Skeletal muscle satellite cell (primary cell): ENCODE data around the gene ISL1. TPM values are rescaled to one million over a fixed set of nuclear protein-coding genes. Genes with fewer than 3 reads are reported as not detected.
A peak's percentile ranks its signal among the peaks of the same experiment; 100 is the strongest.

Experiments used
- H3K27me3 ChIP-seq: 2 replicates; pipeline ENCODE4 v1.7.0; 2013; ENCODE audit warnings: low read length; ENCODE audit not compliant: control insufficient read depth, insufficient read depth
- H3K36me3 ChIP-seq: 2 replicates; pipeline ENCODE4 v1.7.0; 2013; ENCODE audit warnings: mild to moderate bottlenecking, control low read depth, low read length; ENCODE audit not compliant: insufficient read depth
- H3K4me1 ChIP-seq: 2 replicates; pipeline ENCODE4 v1.7.0; 2013; ENCODE audit warnings: low read length; ENCODE audit not compliant: control insufficient read depth, insufficient read depth
- H3K4me2 ChIP-seq: 2 replicates; pipeline ENCODE4 v1.7.0; 2013; ENCODE audit warnings: mild to moderate bottlenecking, low read length
- H3K4me3 ChIP-seq: 2 replicates; pipeline ENCODE4 v1.7.0; 2013; ENCODE audit warnings: low read length
- H3K9ac ChIP-seq: 2 replicates; pipeline ENCODE4 v1.7.0; 2013; ENCODE audit warnings: mild to moderate bottlenecking, low read depth, low read length, moderate library complexity
- H3K9me3 ChIP-seq: replicated peaks from 2 replicates; pipeline ENCODE4 v1.7.0; 2013; ENCODE audit warnings: mild to moderate bottlenecking, control low read depth, low read length
- total RNA-seq: library from RNA; depleted of rRNA; stranded (reverse); fragments of >200 nt; gene quantifications from 2 replicates; pipeline ENCODE4 v1.2.3, GENCODE V29; 2012; rRNA removed

ISL1 gene
- not detected in 2 replicates for total RNA-seq

DNA sequence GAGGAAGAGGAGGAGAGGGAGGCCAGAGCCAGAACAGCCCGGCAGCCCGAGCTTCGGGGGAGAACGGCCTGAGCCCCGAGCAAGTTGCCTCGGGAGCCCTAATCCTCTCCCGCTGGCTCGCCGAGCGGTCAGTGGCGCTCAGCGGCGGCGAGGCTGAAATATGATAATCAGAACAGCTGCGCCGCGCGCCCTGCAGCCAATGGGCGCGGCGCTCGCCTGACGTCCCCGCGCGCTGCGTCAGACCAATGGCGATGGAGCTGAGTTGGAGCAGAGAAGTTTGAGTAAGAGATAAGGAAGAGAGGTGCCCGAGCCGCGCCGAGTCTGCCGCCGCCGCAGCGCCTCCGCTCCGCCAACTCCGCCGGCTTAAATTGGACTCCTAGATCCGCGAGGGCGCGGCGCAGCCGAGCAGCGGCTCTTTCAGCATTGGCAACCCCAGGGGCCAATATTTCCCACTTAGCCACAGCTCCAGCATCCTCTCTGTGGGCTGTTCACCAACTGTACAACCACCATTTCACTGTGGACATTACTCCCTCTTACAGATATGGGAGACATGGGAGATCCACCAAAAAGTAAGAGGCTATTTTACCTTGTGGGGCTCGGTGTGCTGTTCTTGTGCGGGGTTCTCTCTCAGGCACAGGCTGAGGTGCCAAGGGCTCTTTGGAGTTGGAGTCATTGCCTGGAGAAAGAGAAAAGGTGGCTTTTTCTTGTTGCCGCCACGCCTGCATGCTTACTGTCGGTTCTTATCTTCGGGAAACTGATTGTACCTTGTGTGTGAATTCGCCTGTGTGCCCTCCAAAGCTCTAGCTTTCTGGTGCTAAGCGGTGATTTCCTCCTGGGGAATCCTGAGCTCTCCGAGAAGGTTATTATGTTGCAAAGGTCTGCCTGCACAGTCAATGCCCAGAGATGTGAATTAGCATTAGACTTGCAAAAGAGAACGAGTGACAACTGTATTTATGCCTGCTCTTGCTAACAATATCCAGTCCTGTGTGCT lies at the start of gene ISL1:
Gene ISL1, plus strand, starts transcription at position 318 of the 991 bp plus-strand sequence. Its CDS starts 224 bp downstream, at position 542.
- Histone ChIP-seq H3K36me3 (no peaks in the 10 kb centered on the region), H3K4me3 (peak within 1 kb of the TSS; percentile 59), H3K9ac (no peak within 1 kb of the TSS), H3K4me1 (no peaks in the 10 kb centered on the region), H3K4me2 (peak within 1 kb of the TSS; percentile 77), H3K9me3 (no peaks in the 10 kb centered on the region), H3K27me3 (peaks cover 88% of the 10 kb centered on the region)

DNA sequence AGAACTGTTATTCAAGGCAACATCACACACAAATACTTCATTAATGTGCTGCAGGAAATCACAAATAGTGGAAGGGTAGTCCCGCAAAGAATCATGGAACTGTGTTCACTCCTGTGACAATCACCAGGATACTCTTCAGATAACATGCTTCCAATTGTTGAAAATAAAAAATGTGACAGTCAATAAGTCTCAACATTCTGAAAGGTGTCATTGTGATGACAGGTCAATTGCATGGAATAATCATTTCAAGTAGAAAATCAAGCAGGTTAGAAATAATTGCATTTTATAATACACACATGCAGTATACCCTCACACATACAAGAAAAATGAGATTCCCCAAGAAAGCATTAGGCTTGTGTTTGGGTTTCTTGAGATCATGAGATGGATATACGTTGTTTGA lies 46.4 kb upstream of the ISL1 start:
- H3K9ac ChIP-seq: no peak overlapping the region
- no peak overlapping the region for H3K4me3 ChIP-seq
- peaks cover 4% of the 10 kb centered on the region for H3K9me3 ChIP-seq
- H3K4me2 ChIP-seq: no peak overlapping the region
- H3K4me1 ChIP-seq: no peaks in the 10 kb centered on the region
- H3K36me3 ChIP-seq: no peaks in the 10 kb centered on the region
- H3K27me3 ChIP-seq: no peaks in the 10 kb centered on the region

DNA sequence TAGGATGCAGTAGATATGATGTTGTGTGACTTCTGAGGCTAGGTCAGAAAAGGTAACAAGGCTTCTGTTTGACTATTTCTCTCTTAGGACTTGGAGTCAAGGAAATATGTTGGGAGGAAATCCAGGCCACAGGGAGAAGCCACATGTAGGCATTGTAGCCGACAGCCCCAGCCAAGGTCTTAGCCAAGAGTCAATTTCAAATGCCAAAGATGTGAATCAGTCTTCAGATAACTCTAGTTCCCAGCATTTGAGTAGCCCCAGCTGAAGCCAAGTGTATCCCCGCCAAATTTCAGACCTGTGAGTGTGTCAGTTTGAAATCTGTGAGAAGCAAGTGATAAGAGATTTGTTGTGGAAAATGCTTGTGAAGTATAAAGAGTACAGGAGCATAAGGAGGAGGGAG lies 38.1 kb upstream of the ISL1 start:
- H3K9me3 ChIP-seq: no peaks in the 10 kb centered on the region
- no peak overlapping the region for H3K9ac ChIP-seq
- no peaks in the 10 kb centered on the region for H3K27me3 ChIP-seq
- no peak overlapping the region for H3K4me2 ChIP-seq
- no peak overlapping the region for H3K4me3 ChIP-seq
- no peaks in the 10 kb centered on the region for H3K36me3 ChIP-seq
- no peaks in the 10 kb centered on the region for H3K4me1 ChIP-seq

DNA sequence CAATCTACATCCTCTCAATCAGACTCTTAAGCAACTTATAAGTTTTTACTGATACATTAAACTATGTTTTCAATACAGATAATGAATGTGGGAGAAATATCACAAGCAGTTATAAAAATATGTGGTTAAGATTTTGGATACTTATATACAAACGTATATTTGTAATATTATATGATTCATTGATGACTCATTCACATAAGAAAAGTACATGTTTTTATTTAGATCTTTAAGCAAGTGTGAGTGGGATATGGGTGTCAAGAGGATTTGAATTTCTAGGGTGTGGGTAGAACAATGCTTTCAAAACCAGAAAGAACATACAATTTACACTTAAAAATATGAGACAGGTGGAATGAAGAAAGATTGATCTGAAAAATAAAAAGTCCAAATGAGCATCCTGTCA lies 36.1 kb upstream of the ISL1 start:
- H3K4me3 ChIP-seq: no peak overlapping the region
- H3K9me3 ChIP-seq: no peaks in the 10 kb centered on the region
- no peaks in the 10 kb centered on the region for H3K36me3 ChIP-seq
- H3K9ac ChIP-seq: no peak overlapping the region
- no peak overlapping the region for H3K4me2 ChIP-seq
- no peaks in the 10 kb centered on the region for H3K4me1 ChIP-seq
- H3K27me3 ChIP-seq: no peaks in the 10 kb centered on the region

DNA sequence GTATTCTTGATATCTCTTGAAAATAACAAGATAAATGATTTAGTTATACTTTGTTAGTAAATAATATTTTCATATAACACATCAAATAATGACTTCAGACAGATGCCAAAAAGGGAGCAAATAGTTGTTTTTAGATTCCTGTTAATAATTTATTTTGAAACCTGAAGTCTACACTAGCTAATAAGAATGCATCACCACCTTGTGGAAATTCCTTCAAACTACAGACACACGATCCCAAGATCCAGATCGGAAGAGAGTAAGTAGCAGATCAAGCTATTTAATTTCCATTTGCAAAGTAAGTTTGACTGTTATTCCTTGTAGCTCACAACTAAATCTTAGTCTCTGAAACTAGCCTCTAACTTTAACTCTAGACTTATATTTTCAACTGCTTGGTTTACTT lies 35.5 kb upstream of the ISL1 start:
- Histone ChIP-seq H3K27me3 (no peaks in the 10 kb centered on the region), H3K9ac (no peak overlapping the region), H3K4me3 (no peak overlapping the region), H3K9me3 (no peaks in the 10 kb centered on the region), H3K4me1 (no peaks in the 10 kb centered on the region), H3K36me3 (no peaks in the 10 kb centered on the region), H3K4me2 (no peak overlapping the region)

DNA sequence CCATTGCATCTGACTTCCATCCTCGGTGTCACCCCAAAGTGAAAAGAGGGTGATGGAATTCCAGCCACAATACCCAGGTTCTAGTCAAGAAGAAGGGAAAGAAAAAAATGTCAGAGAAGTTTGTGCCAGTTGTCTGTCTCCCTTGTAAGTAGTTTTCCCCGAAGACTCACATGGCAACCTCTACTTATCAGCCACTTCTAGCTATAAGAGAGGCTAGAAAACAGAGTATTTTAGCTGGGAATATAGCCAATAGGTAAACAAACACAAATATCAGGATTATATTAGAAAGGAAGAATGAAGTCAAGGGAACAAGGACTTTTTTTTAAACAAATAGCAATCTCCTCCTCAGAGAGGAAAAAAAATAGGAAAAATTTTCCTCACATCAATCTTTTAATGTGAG lies 12.2 kb upstream of the ISL1 start:
- H3K4me2 ChIP-seq: no peak overlapping the region
- no peak overlapping the region for H3K4me3 ChIP-seq
- no peaks in the 10 kb centered on the region for H3K27me3 ChIP-seq
- no peaks in the 10 kb centered on the region for H3K4me1 ChIP-seq
- no peak overlapping the region for H3K9ac ChIP-seq
- no peaks in the 10 kb centered on the region for H3K9me3 ChIP-seq
- no peaks in the 10 kb centered on the region for H3K36me3 ChIP-seq

DNA sequence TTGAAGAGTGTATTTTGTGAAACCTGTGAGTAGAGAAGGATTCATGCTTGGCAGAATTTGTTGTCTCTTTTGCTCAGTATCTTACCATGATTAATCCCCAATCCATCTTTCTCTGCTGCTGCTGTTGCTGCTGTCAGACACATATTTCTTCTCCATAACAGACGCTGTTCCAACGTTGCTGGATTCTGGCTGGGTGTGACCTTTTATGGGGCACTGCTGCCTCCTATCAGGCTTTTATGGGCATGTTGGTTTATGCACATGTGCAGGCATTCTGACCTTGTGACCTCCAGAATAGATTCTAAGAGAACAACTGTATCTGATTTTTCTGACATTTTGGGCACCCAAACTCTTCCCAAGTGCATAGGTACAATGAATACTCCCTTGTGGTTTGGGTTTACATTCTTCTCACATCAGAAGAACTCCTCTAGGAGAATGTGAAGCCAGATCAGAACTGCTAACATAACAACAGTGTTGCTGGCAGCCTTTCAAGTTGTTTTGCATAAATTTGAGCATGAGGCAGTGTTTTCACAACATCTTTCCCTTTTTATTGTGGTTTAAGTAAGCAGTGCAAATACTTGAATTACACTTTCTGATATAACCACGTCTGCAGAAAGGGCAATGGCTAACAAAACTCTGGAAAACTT lies 9.2 kb upstream of the ISL1 start:
- no peaks in the 10 kb centered on the region for H3K9me3 ChIP-seq
- peaks cover 26% of the 10 kb centered on the region for H3K27me3 ChIP-seq
- no peaks in the 10 kb centered on the region for H3K4me1 ChIP-seq
- no peaks in the 10 kb centered on the region for H3K36me3 ChIP-seq
- H3K4me2 ChIP-seq: no peak overlapping the region
- H3K9ac ChIP-seq: no peak overlapping the region
- H3K4me3 ChIP-seq: no peak overlapping the region

DNA sequence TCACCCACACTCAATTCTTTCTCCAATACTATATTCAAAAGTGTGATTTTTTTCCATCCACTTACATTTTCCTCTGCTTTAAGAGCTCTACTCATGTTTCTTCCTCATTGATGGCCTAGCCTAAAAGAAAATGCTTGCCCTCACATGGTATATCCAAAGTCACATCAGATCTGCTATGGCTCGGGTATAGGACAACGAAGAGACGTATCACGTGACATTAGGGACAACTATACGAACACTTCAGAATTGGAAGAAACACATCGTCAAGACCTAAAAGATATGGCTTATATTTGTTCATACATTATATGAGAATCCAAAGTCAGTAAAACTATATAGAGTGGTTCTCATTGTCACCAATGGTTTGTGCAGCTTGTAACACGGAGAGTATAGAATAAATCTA lies 8.2 kb upstream of the ISL1 start:
- Histone ChIP-seq H3K9ac (no peak overlapping the region), H3K4me1 (no peaks in the 10 kb centered on the region), H3K4me2 (no peak overlapping the region), H3K27me3 (peaks cover 37% of the 10 kb centered on the region), H3K9me3 (no peaks in the 10 kb centered on the region), H3K36me3 (no peaks in the 10 kb centered on the region), H3K4me3 (no peak overlapping the region)

DNA sequence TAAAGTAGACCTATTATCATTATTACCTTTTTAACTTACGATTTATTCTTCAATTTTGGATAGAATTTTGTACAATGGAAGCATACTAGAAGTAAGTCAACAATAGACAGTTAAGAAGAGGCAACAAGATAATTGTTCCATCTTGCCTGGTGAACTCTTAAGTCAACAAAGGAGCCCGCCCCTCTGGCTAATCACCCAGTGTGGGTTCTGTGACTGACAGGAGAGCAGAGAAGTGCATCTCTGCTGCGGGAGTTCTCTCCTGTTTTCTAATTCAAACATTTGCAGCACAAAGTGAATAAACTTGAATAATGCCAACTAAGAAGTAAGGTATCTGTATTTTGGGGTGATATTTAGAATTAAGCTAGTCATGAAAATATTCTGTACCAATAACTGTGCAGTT lies 6.7 kb upstream of the ISL1 start:
- Histone ChIP-seq H3K4me2 (no peak overlapping the region), H3K9ac (no peak overlapping the region), H3K4me1 (no peaks in the 10 kb centered on the region), H3K27me3 (peaks cover 42% of the 10 kb centered on the region), H3K4me3 (no peak overlapping the region), H3K9me3 (no peaks in the 10 kb centered on the region), H3K36me3 (no peaks in the 10 kb centered on the region)

DNA sequence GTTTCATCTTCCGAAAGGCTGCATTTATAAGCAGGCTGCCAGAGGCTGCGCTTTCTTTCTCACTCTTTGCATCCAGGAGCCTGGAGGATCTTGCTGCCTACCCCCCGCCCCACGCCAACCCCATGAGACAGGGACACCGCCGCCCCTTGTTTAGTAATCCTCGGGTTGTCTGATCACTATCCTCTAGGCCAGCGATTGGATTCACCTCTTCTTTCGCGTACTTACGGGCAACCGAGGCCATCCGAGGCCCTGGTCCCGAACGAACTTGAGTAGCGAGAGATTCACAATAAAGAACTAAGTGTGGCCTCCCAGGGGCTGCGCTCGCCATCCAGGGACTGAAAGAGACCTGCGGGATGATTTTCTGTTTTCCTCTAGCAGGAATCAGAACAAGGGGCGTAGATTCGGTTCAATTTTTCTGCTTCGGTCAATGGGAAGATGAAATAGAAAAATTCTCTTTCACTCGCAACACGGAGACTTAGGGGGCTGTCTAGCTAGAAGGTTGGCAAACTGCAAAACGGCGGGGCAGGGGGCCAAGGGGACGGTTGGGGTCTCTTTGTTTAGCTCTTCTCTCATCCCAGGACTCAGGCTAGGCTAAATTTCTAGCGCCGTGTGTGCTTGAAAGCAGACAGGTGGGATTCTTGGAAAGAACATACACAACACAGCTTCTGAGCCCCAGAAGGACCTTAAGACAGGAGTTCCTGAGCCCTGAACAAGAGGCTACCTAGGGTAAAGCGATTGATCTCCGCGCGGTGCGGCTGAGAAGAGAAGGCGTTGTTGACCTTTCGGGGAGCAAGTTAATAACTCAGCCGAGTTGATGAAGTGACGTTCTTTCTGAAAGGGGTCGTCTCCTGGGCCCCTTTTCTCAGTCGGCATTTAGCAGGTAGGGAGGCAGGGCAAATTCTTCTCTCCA lies 5.8 kb upstream of the ISL1 start:
- Histone ChIP-seq H3K4me1 (no peaks in the 10 kb centered on the region), H3K9me3 (no peaks in the 10 kb centered on the region), H3K9ac (no peak overlapping the region), H3K36me3 (no peaks in the 10 kb centered on the region), H3K4me3 (no peak overlapping the region), H3K4me2 (no peak overlapping the region), H3K27me3 (peaks cover 49% of the 10 kb centered on the region)

DNA sequence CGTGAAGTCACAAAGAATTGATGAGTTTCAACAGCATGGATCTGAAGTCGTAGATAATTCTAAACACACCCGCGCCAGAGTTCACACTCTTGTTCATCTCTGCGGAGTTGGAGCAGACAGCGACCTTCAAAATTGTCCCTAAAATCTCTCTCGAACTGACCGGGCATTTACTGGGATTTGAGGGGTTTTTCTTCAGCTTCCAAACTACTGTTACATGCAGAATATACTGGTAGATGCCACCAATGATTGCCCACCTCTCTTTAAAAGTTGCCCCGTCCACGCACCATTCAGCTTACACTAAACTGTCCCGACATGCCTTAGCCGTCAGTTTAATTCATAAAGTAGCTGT lies 5.2 kb upstream of the ISL1 start:
- H3K36me3 ChIP-seq: no peaks in the 10 kb centered on the region
- peaks cover 55% of the 10 kb centered on the region for H3K27me3 ChIP-seq
- no peak overlapping the region for H3K4me2 ChIP-seq
- no peaks in the 10 kb centered on the region for H3K9me3 ChIP-seq
- no peaks in the 10 kb centered on the region for H3K4me1 ChIP-seq
- H3K4me3 ChIP-seq: no peak overlapping the region
- no peak overlapping the region for H3K9ac ChIP-seq
